CD4-positive, alpha-beta T cell (primary cell): ENCODE data around the gene CELF5. TPM values are rescaled to one million over a fixed set of nuclear protein-coding genes. Genes with fewer than 3 reads are reported as not detected.

Experiments used
- ATAC-seq: fragments of 200-7000 bp; cut with Tn5 transposase; one replicate; pipeline ENCODE4 v1.10.0; 2022; ENCODE audit warnings: mild to moderate bottlenecking; ENCODE audit not compliant: poor library complexity
- CTCF ChIA-PET: fragments of 350-600 bp; sonication (Branson Sonifier 250); formaldehyde crosslinking; loops from one replicate; lab custom pipeline; 2021; ENCODE audit warnings: antibody characterized with exemption, inconsistent platforms; lab: Charles Lee
- POLR2A ChIA-PET: fragments of 350-600 bp; sonication (Branson Sonifier 250); formaldehyde crosslinking; loops from one replicate; lab custom pipeline; 2021; ENCODE audit warnings: antibody characterized with exemption, inconsistent platforms; lab: Charles Lee
- DNase-seq, 14 experiments: peaks; one replicate each; pipeline ENCODE4 v3.0.0-alpha.2; 2013 to 2020; ENCODE audit warnings: mixed read lengths in 2 of 14
- H3K27ac ChIP-seq, 2 donors: one replicate each; pipeline versions ENCODE4 v1.5.1 to v1.7.0; 2013; ENCODE audit warnings: low read length in 2 of 2, low read depth in 1 of 2, mild to moderate bottlenecking in 1 of 2
- H3K27me3 ChIP-seq, 2 experiments: 1 replicate in 1 of 2; 2 replicates in 1 of 2; pipeline versions ENCODE4 v1.6.1 to v1.7.0; 2013; ENCODE audit warnings: low read length in 2 of 2, control low read depth in 1 of 2, mild to moderate bottlenecking in 1 of 2, moderate library complexity in 1 of 2; ENCODE audit not compliant: insufficient read depth in 2 of 2, control insufficient read depth in 1 of 2
- H3K36me3 ChIP-seq: one replicate; pipeline ENCODE4 v1.6.1; 2013; ENCODE audit warnings: low read length, control low read depth; ENCODE audit not compliant: insufficient read depth
- H3K4me1 ChIP-seq: one replicate; pipeline ENCODE4 v1.6.1; 2013; ENCODE audit warnings: low read length, control low read depth; ENCODE audit not compliant: insufficient read depth
- H3K4me3 ChIP-seq: one replicate; pipeline ENCODE4 v1.5.1; 2013; ENCODE audit warnings: mild to moderate bottlenecking, low read length, moderate library complexity
- H3K9me3 ChIP-seq, 2 experiments: 1 replicate in 1 of 2; 2 replicates in 1 of 2; pipeline versions ENCODE4 v1.6.1 to v1.7.0; 2013; ENCODE audit warnings: low read length in 2 of 2, mild to moderate bottlenecking in 2 of 2, control low read depth in 1 of 2, moderate library complexity in 1 of 2; ENCODE audit not compliant: control insufficient read depth in 1 of 2, insufficient read depth in 1 of 2
- H3K27ac Mint-ChIP-seq: one replicate; pipeline ENCODE4 v1.8.0; 2020; ENCODE audit warnings: mixed read lengths
- H3K27me3 Mint-ChIP-seq: one replicate; pipeline ENCODE4 v1.8.0; 2021; ENCODE audit warnings: mixed read lengths
- H3K36me3 Mint-ChIP-seq: one replicate; pipeline ENCODE4 v1.8.0; 2021; ENCODE audit warnings: low read depth, mixed read lengths
- H3K4me1 Mint-ChIP-seq: one replicate; pipeline ENCODE4 v1.8.0; 2021; ENCODE audit warnings: low read depth, mixed read lengths
- H3K4me3 Mint-ChIP-seq: one replicate; pipeline ENCODE4 v1.8.0; 2020; ENCODE audit warnings: mild to moderate bottlenecking, mixed read lengths
- H3K9me3 Mint-ChIP-seq: one replicate; pipeline ENCODE4 v1.8.0; 2020; ENCODE audit warnings: mixed read lengths
- CTCF ChIP-seq: fragments of 200-600 bp; IDR thresholded peaks from one replicate; pipeline ENCODE4 v1.8.0; 2022; ENCODE audit warnings: antibody characterized with exemption, mild to moderate bottlenecking
- intact Hi-C, 2 experiments: fragments of 100-400 bp; cut with DNase I in 1 of 2; cut with micrococcal nuclease in 1 of 2; formaldehyde crosslinking; loops; one replicate each; pipeline versions ENCODE4 v1.15.1 to v1.9.0; 2023 to 2025; cut with DNase I, micrococcal nuclease
- total RNA-seq, 174 experiments: library from RNA in 2 of 174; stranded (reverse) in 2 of 174; gene quantifications; one replicate each; pipeline ENCODE4 v1.2.3 and lab custom pipeline; 2021 to 2026

CELF5 gene
- total RNA-seq, 2 experiments from 2014 or later: 0.36 TPM

GRCh38 chr19:3229346-3229743 is 4.9 kb downstream of the CELF5 start:
- CTCF ChIA-PET: no interaction called here

GRCh38 chr19:3229888-3230496 is 5.5 kb downstream of the CELF5 start:
- Histone ChIP-seq H3K36me3 (no peaks in the 10 kb centered on the region), H3K9me3 (peaks cover 0 to 8% of the 10 kb centered on the region in 2 experiments), H3K27me3 (peaks cover 40 to 50% of the 10 kb centered on the region in 2 experiments), H3K27ac (no peak overlapping the region), H3K4me3 (no peak overlapping the region), H3K4me1 (peaks cover 2% of the 10 kb centered on the region)
- no peaks in the 10 kb centered on the region for H3K36me3 Mint-ChIP-seq
- TF ChIP-seq CTCF: no peak
- ATAC-seq: no peak
- no peak overlapping the region for H3K27ac Mint-ChIP-seq
- H3K4me1 Mint-ChIP-seq: no peaks in the 10 kb centered on the region
- no peak overlapping the region for H3K4me3 Mint-ChIP-seq
- POLR2A ChIA-PET: no interaction called here
- no peaks in the 10 kb centered on the region for H3K9me3 Mint-ChIP-seq
- intact Hi-C loops: no loop called here
- no peak for DNase-seq
- peaks cover 38% of the 10 kb centered on the region for H3K27me3 Mint-ChIP-seq
- CTCF ChIA-PET: interaction anchor here (1.1 kb wide), 1 partner anchor 32 kb away, joined by 3 read pairs; no protein-coding TSS in a partner anchor

More at GRCh38 chr19:3229346-3229743, 4.9 kb downstream of the CELF5 start:
- intact Hi-C loops: no loop called here
- Mint-ChIP-seq H3K9me3 (no peaks in the 10 kb centered on the region), H3K36me3 (no peaks in the 10 kb centered on the region), H3K27ac (no peak overlapping the region), H3K27me3 (peaks cover 35% of the 10 kb centered on the region), H3K4me3 (no peak overlapping the region), H3K4me1 (no peaks in the 10 kb centered on the region)
- no peak for DNase-seq
- POLR2A ChIA-PET: no interaction called here
- no peak for ATAC-seq
- Histone ChIP-seq H3K4me1 (peaks cover 4% of the 10 kb centered on the region), H3K27me3 (peaks cover 40 to 48% of the 10 kb centered on the region in 2 experiments), H3K4me3 (no peak overlapping the region), H3K36me3 (no peaks in the 10 kb centered on the region), H3K27ac (no peak overlapping the region), H3K9me3 (peaks cover 0 to 1% of the 10 kb centered on the region in 2 experiments)
- TF ChIP-seq CTCF: no peak

- no peaks in the 10 kb centered on the region for H3K4me1 Mint-ChIP-seq
Measured at GRCh38 chr19:3231288-3231687, 6.8 kb downstream of the CELF5 start.

More at GRCh38 chr19:3231288-3231687, 6.8 kb downstream of the CELF5 start:
- no peaks in the 10 kb centered on the region for H3K36me3 Mint-ChIP-seq
- H3K9me3 Mint-ChIP-seq: no peaks in the 10 kb centered on the region
- H3K27ac Mint-ChIP-seq: no peak overlapping the region
- intact Hi-C loops: no loop called here
- CTCF ChIA-PET: interaction anchor here (1.1 kb wide), 1 partner anchor 31 kb away, joined by 3 read pairs; no protein-coding TSS in a partner anchor
- Histone ChIP-seq H3K36me3 (no peaks in the 10 kb centered on the region), H3K27ac (no peak overlapping the region), H3K4me1 (no peaks in the 10 kb centered on the region), H3K27me3 (peaks cover 30 to 44% of the 10 kb centered on the region in 2 experiments), H3K9me3 (peaks cover 0 to 13% of the 10 kb centered on the region in 2 experiments), H3K4me3 (no peak overlapping the region)
- no peak overlapping the region for H3K4me3 Mint-ChIP-seq
- DNase-seq (no peak), ATAC-seq (no peak)
- POLR2A ChIA-PET: no interaction called here
- no peak for TF ChIP-seq CTCF
- peaks cover 35% of the 10 kb centered on the region for H3K27me3 Mint-ChIP-seq
